ENCODE results near the gene THEM5. TPM values are rescaled to one million over a fixed set of nuclear protein-coding genes. Genes with fewer than 3 reads are reported as not detected.

The THEM5 gene
- total and polyA plus RNA-seq, 8 donors: not detected

DNA sequence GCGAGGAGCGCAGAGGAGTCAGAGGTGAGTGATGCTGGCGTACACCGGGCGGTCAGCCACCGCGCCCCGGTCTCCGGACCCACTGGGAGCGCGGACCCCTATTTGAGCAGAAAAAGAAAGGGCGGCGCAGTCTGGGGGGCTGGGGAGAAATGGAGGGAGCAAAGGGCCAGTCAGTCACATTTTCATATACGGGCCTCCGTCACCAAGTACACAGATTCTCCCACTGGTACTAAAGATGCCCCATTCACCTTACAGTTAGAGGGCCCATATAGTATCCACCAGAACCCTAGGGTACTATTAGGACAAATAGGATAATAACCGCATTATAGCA, 14.5 kb downstream of the THEM5 start:
- no peak for TF ChIP-seq POLR2AphosphoS5 (IDR thresholded peaks at IDR 0.05)
- TF ChIP-seq, protein P1, sequence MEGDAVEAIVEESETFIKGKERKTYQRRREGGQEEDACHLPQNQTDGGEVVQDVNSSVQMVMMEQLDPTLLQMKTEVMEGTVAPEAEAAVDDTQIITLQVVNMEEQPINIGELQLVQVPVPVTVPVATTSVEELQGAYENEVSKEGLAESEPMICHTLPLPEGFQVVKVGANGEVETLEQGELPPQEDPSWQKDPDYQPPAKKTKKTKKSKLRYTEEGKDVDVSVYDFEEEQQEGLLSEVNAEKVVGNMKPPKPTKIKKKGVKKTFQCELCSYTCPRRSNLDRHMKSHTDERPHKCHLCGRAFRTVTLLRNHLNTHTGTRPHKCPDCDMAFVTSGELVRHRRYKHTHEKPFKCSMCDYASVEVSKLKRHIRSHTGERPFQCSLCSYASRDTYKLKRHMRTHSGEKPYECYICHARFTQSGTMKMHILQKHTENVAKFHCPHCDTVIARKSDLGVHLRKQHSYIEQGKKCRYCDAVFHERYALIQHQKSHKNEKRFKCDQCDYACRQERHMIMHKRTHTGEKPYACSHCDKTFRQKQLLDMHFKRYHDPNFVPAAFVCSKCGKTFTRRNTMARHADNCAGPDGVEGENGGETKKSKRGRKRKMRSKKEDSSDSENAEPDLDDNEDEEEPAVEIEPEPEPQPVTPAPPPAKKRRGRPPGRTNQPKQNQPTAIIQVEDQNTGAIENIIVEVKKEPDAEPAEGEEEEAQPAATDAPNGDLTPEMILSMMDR (IDR thresholded peaks at IDR 0.05): no peak
- no peak for TF ChIP-seq EP300 (IDR thresholded peaks at IDR 0.05)
- no peak for TF ChIP-seq POLR2A (IDR thresholded peaks at IDR 0.05)
- H3K27ac ChIP-seq: peak overlapping the region; percentile 83 to 88 (median 85)
- H3K27me3 ChIP-seq: peaks cover 0 to 60% (median 24%) of the 10 kb centered on the region in 3 donors
- no peaks in the 10 kb centered on the region for H3K36me3 ChIP-seq
- H3K4me3 ChIP-seq: peak overlapping the region; percentile 47 to 54 (median 50)
- H3K9me3 ChIP-seq: no peaks in the 10 kb centered on the region
- no peak for DNase-seq
- intact Hi-C loops (cut with DNase I; ENCODE audit: low total_unique reads): no loop called here
- WGBS, 5 donors: 39 to 69% (median 57%) methylated on average over 16 of the region's 16 CpGs
- H3K4me1 ChIP-seq: peaks cover 30 to 43% (median 40%) of the 10 kb centered on the region in 4 donors

DNA sequence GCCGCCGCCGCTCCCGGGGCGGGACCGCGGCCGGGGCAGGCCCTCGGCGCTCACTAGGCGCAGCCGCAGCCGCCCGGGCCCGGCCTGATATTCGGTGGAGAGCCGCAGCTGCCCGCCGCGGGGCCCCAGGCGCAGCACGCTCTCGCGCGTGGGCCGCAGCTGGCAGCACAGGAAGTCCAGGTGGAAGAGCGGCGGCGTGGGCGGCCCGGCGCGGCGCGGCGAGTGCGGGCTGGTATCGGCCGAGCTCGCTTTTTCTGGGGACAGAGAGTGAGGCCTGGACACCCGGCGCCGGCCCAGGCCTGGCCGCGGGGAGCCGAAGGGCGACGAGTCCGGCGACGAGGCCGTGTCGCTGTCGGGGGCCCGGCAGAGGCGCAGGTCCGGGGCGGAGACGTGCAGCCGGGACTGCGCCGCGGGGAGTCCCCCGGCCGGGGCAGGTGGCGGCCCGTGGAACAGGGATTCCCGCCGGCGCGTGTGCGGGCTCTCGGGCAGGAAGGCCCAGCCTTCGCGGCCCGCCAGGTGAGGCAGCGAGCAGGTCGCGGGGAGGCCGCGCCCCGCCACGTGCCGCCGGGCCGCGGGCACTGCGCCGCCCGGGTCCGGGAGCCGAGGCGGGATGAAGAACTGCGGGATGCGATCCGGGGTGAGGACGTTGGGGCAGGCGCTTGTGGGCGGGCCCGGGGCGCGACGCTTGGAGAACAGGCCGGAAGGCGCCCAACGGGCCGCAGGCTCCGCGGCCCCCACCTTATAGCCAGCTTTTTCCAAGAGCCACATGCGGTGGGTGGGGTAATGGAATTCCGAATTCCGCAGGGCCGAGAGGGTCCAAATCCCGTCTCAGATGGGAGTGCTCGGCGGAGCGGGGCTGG, 15.1 kb downstream of the THEM5 start:
- peaks cover 32 to 48% (median 40%) of the 10 kb centered on the region in 4 donors for H3K4me1 ChIP-seq
- H3K36me3 ChIP-seq: no peaks in the 10 kb centered on the region
- no peak for TF ChIP-seq EP300 (IDR thresholded peaks at IDR 0.05)
- WGBS, 5 donors: 14 to 48% (median 18%) methylated on average over 47 to 117 of the region's 117 CpGs
- peak in 1 of 2 donors; percentile 72 for DNase-seq
- H3K27ac ChIP-seq: peak overlapping the region; percentile 70 to 88 (median 85)
- intact Hi-C loops (cut with DNase I; ENCODE audit: low total_unique reads): no loop called here
- peaks cover 0 to 60% (median 24%) of the 10 kb centered on the region in 3 donors for H3K27me3 ChIP-seq
- no peaks in the 10 kb centered on the region for H3K9me3 ChIP-seq
- peak overlapping the region; percentile 47 to 54 (median 50) for H3K4me3 ChIP-seq

DNA sequence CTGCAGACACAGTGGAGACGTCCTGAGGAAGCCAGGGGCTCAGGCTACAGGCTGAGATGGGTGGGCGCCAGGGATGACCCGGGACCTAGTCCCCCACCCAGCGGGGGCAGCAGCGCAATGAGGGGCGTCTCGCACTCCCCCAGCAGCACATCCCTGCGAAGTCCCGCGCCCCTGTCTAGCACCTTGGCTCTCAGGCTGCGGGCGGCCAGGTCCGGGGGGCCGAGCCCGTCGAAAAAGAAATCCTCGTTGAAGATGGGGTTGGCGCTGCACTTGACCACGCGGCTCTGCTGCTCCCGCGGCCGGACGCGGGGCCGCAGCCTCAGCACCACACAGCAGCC, 15.7 kb downstream of the THEM5 start:
- intact Hi-C loops (cut with DNase I; ENCODE audit: low total_unique reads): no loop called here
- Histone ChIP-seq H3K27me3 (peaks cover 0 to 60% (median 24%) of the 10 kb centered on the region in 3 donors), H3K36me3 (no peaks in the 10 kb centered on the region), H3K9me3 (no peaks in the 10 kb centered on the region), H3K27ac (peak overlapping the region; percentile 68 to 85 (median 70)), H3K4me3 (peak overlapping the region; percentile 47 to 54 (median 50)), H3K4me1 (peaks cover 38 to 54% (median 42%) of the 10 kb centered on the region in 4 donors)
- no peak for DNase-seq
- 11 to 34% (median 27%) methylated on average over 9 to 26 of the region's 26 CpGs for WGBS, 5 donors
- TF ChIP-seq, protein P1 (IDR thresholded peaks at IDR 0.05): no peak
- TF ChIP-seq POLR2A (IDR thresholded peaks at IDR 0.05): no peak
- no peak for TF ChIP-seq POLR2AphosphoS5 (IDR thresholded peaks at IDR 0.05)
- no peak for TF ChIP-seq EP300 (IDR thresholded peaks at IDR 0.05)

DNA sequence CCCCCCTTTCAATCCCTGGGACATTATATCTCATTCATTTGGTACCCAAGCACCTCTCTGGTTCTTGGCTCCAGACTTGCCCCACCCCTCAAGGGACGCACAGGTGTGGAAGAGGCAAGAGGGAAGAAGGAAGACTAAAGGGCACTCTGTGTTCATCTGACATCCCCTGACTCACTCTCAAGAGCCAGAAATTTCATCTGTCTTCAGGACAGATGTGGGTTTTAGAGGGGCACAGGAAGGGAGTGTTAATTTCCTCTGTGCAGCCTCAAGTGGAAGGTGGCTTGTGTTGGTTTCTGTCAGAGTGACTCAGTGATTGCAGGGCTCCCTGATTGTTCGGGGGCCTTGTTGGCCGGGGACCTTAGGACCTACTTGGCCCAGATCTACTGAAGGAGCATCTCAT, 16.3 kb downstream of the THEM5 start:
- Histone ChIP-seq H3K4me3 (no peak overlapping the region), H3K27ac (peak overlapping the region; percentile 68 to 85 (median 70)), H3K9me3 (no peaks in the 10 kb centered on the region), H3K36me3 (no peaks in the 10 kb centered on the region), H3K4me1 (peaks cover 43 to 59% (median 48%) of the 10 kb centered on the region in 4 donors), H3K27me3 (peaks cover 0 to 60% (median 24%) of the 10 kb centered on the region in 3 donors)
- intact Hi-C loops (cut with DNase I; ENCODE audit: low total_unique reads): no loop called here
- WGBS, 5 donors: 21 to 56% (median 33%) methylated on average over 2 to 3 of the region's 3 CpGs
- DNase-seq: no peak
- TF ChIP-seq POLR2AphosphoS5 (IDR thresholded peaks at IDR 0.05) (no peak), EP300 (IDR thresholded peaks at IDR 0.05) (no peak)

DNA sequence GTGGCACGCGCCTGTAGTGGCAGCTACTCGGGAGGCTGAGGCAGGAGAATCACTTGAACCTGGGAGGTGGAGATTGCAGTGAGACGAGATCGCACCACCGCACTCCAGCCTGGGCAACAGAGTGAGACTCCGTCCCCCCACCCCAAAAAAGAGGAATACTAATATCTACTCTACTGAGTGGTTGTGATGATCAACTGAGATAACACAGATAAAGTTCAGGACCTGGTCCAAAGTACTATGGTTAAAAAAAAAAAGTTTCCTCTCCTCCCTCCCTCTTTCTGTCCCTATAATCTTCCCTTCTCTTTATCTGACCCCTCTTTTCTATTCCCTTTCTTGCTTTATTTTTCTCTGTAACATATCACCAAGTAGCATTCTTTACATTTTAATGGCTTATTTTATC, 17.9 kb downstream of the THEM5 start:
- TF ChIP-seq POLR2A (IDR thresholded peaks at IDR 0.05) (no peak), EP300 (IDR thresholded peaks at IDR 0.05) (no peak), POLR2AphosphoS5 (IDR thresholded peaks at IDR 0.05) (no peak)
- TF ChIP-seq, protein P1 (IDR thresholded peaks at IDR 0.05): no peak
- Histone ChIP-seq H3K27me3 (peaks cover 0 to 65% (median 24%) of the 10 kb centered on the region in 3 donors), H3K36me3 (no peaks in the 10 kb centered on the region), H3K4me1 (peaks cover 42 to 68% (median 61%) of the 10 kb centered on the region in 4 donors), H3K4me3 (no peak overlapping the region), H3K27ac (peak overlapping the region in 3 of 5 donors; percentile 68 to 70 (median 69)), H3K9me3 (no peaks in the 10 kb centered on the region)
- intact Hi-C loops (cut with DNase I; ENCODE audit: low total_unique reads): no loop called here
- no peak for DNase-seq
- 85 to 99% (median 93%) methylated on average over 7 of the region's 7 CpGs for WGBS, 5 donors

All from stomach (tissue), 9 donors.